K562 (cell line): ENCODE data around the gene MDC1. TPM values are rescaled to one million over a fixed set of nuclear protein-coding genes. Genes with fewer than 3 reads are reported as not detected.

Experiments used
- ARID1B ChIP-seq: fragments of 450-650 bp; IDR thresholded peaks from 2 replicates; pipeline ENCODE4 v1.6.1; 2016; ENCODE audit warnings: antibody characterized with exemption, mild to moderate bottlenecking, inconsistent platforms
- CBFA2T3 ChIP-seq: fragments of 450-650 bp; IDR thresholded peaks from 2 replicates; pipeline ENCODE4 v1.6.1; 2017
- CHCHD3 ChIP-seq: fragments of 250-450 bp; sonication (Bioruptor Pico); IDR thresholded peaks from 2 replicates; pipeline ENCODE4 v2.1.2; 2022; ENCODE audit warnings: mild to moderate bottlenecking
- DLX4 ChIP-seq: fragments of 250-450 bp; sonication (Bioruptor Pico); IDR thresholded peaks from 2 replicates; pipeline ENCODE4 v1.6.1; 2021; ENCODE audit warnings: mild to moderate bottlenecking
- EP300 ChIP-seq: IDR thresholded peaks from 2 replicates; pipeline ENCODE4 v1.6.1; 2012; ENCODE audit warnings: low read length, improper control_type of control experiment
- HDAC1 ChIP-seq, 2 experiments: fragments of 450-650 bp; IDR thresholded peaks; 2 replicates each; pipeline ENCODE4 v1.6.1; 2016 to 2017; ENCODE audit warnings: inconsistent platforms in 1 of 2, mild to moderate bottlenecking in 1 of 2, moderate library complexity in 1 of 2
- LCOR ChIP-seq: sonication (generic); formaldehyde crosslinking; IDR thresholded peaks from 2 replicates; pipeline ENCODE4 v1.8.0; 2022; ENCODE audit warnings: mild to moderate bottlenecking, missing genetic modification reagents
- MAZ ChIP-seq, 2 experiments: fragments of 450-650 bp in 1 of 2; sonication (generic) in 1 of 2; formaldehyde crosslinking; IDR thresholded peaks in 1 of 2; conservative IDR thresholded peaks in 1 of 2; 2 replicates each; pipeline versions ENCODE4 v1.4.0 to v1.5.0; 2020; ENCODE audit warnings: mild to moderate bottlenecking in 1 of 2, missing genetic modification reagents in 1 of 2
- NR2C2 ChIP-seq, 2 experiments: fragments of 200-800 bp in 1 of 2; sonication (Bioruptor generic) in 1 of 2; sonication (generic) in 1 of 2; formaldehyde crosslinking in 1 of 2; IDR thresholded peaks; 2 replicates each; pipeline versions ENCODE4 v1.6.1 to v1.8.0; 2016 to 2022; ENCODE audit warnings: mild to moderate bottlenecking in 1 of 2, missing compliant biosample characterization in 1 of 2, missing genetic modification characterization in 1 of 2, missing genetic modification reagents in 1 of 2
- OTX1 ChIP-seq: fragments of 450-650 bp; formaldehyde crosslinking; IDR thresholded peaks from 2 replicates; pipeline ENCODE4 v1.4.0; 2022; ENCODE audit warnings: mild to moderate bottlenecking
- SOX6 ChIP-seq: fragments of 450-650 bp; IDR thresholded peaks from 2 replicates; pipeline ENCODE4 v1.6.1; 2014; ENCODE audit warnings: mild to moderate bottlenecking
- TCF3 ChIP-seq: sonication (generic); formaldehyde crosslinking; IDR thresholded peaks from 2 replicates; pipeline ENCODE4 v1.4.0; 2020; ENCODE audit warnings: mild to moderate bottlenecking, missing genetic modification reagents
- TEAD4 ChIP-seq, 2 experiments: sonication (generic) in 1 of 2; formaldehyde crosslinking in 1 of 2; IDR thresholded peaks; 2 replicates each; pipeline versions ENCODE4 v1.6.1 to v1.8.0; 2012 to 2022; ENCODE audit warnings: borderline replicate concordance in 1 of 2, inconsistent platforms in 1 of 2, low read length in 1 of 2, mild to moderate bottlenecking in 1 of 2, missing genetic modification reagents in 1 of 2
- YY1 ChIP-seq, 3 experiments: IDR thresholded peaks; 2 replicates each; pipeline ENCODE4 v1.6.1; 2011; ENCODE audit warnings: low read length in 2 of 3, mild to moderate bottlenecking in 2 of 3, moderate library complexity in 2 of 3, borderline replicate concordance in 1 of 3, control low read depth in 1 of 3, low read depth in 1 of 3; ENCODE audit not compliant: insufficient read depth in 3 of 3, insufficient replicate concordance in 2 of 3, control insufficient read depth in 1 of 3, insufficient read length in 1 of 3; ENCODE audit errors: extremely low read depth in 1 of 3
- ZNF584 ChIP-seq: fragments of 200-800 bp; sonication (Bioruptor generic); IDR thresholded peaks from 2 replicates; pipeline ENCODE4 v1.6.1; 2016; ENCODE audit warnings: low read depth, mild to moderate bottlenecking, missing genetic modification characterization, missing compliant biosample characterization
- polyA plus RNA-seq, 8 experiments: library from polyadenylated mRNA; depleted of rRNA in 4 of 8; stranded (reverse) in 5 of 8; unstranded in 3 of 8; fragments of >200 nt; fragmentation: Nextera tagmentation in 2 of 8; fragmentation: Illumina TruSeq in 1 of 8; extraction: Ambion mirVana in 2 of 8; extraction: Trizol in 1 of 8; gene quantifications; 2 replicates each; pipeline versions ENCODE4 v1.2.1 to v1.2.3, GENCODE V29; 2011 to 2014; ENCODE audit warnings: inconsistent platforms in 1 of 8, missing spikeins in 1 of 8
- total RNA-seq, 7 experiments: library from RNA; depleted of rRNA in 6 of 7; stranded (reverse); fragments of >200 nt in 6 of 7; fragmentation: Illumina TruSeq in 2 of 7; extraction: Trizol in 2 of 7; gene quantifications; 2 replicates each; pipeline versions ENCODE4 v1.2.1 to v1.2.3, GENCODE V29; 2011 to 2021; ENCODE audit warnings: low replicate concordance in 1 of 7
- TF ChIP-seq, protein P1 (sequence below): fragments of 200-800 bp; sonication (Bioruptor generic); IDR thresholded peaks from 2 replicates; pipeline ENCODE4 v1.6.1; 2017; ENCODE audit warnings: missing genetic modification characterization, missing compliant biosample characterization
- TF ChIP-seq, protein P2 (sequence below): fragments of 250-450 bp; sonication (Bioruptor Pico); IDR thresholded peaks from 2 replicates; pipeline ENCODE4 v1.8.0; 2022; ENCODE audit warnings: moderate library complexity, mild to moderate bottlenecking, inconsistent platforms

MDC1 gene
- total and polyA plus RNA-seq, 9 of the 15 experiments (the other 6 are each of a cell fraction or from before 2014, with no cell fraction given): 8.2 to 114 (median 20.0) TPM

DNA sequence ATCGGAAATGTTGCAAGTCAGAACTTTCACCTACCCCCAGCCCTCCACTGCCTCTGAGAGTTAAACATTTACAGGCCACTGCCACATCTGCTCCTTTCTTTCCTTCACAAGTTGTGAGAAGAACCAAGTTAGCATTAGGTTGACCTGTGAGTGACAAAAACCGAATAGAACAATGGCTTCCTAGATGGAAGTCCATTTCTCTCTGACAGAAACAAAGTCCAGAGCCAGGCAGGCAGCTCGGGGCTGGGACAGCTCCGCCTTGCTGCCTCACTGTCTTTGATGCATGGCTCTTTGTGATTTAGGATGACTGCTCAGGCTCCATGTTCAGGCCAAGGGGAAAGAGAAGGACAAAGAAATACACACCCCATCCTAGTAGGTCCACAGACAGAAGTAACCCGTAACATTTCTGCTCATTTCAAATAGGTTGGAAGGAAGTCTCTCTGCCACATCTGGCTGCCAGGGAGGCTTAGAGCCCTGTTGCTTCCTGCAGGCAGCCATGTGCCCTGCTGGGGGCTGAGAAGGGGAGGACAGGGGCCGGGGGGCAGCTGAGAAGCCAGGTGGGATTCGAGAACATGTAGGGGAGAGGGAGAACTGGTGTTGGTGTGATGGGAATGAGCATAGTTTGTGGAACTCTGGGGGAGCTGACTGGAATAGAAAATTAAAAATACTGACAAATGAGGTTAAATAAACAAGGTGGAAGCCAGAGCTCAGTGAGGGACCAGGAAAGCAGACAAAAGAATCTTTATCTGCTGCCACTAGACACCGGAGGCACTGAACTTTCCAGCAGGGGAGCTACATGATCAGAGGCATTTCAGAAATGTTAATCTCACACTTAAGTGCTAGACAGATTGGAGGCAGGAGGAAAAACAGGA, 46.8 kb upstream of the MDC1 start (continued):
- TF ChIP-seq HDAC1 (IDR thresholded peaks at IDR 0.05) (peak in 1 of 2 experiments; percentile 24; a peak in 1 of 4 replicates), CHCHD3 (CRISPR knock-in tag) (no peak), OTX1 (CRISPR knock-in tag) (0 out of 2 replicates have a peak, but pooled peaks have one; percentile 18), LCOR (CRISPR knock-in tag) (0 out of 2 replicates have a peak, but pooled peaks have one; percentile 25), YY1 (IDR thresholded peaks at IDR 0.05; ENCODE audit: borderline replicate concordance in 1 of 3, control insufficient read depth in 1 of 3, extremely low read depth in 1 of 3, insufficient read depth in 3 of 3, insufficient read length in 1 of 3, insufficient replicate concordance in 2 of 3, low read depth in 1 of 3, low read length in 2 of 3) (peak in 1 of 3 experiments; percentile 28), TCF3 (CRISPR knock-in tag) (peak; percentile 54), ARID1B (peak; percentile 73), EP300 (peak; percentile 35; the same call in 1 of the 2 replicates), TEAD4 (IDR thresholded peaks at IDR 0.05; ENCODE audit: low read length) (peak; percentile 73), TEAD4 (CRISPR knock-in tag; IDR thresholded peaks at IDR 0.05; ENCODE audit: borderline replicate concordance) (no peak), NR2C2 (CRISPR knock-in tag; IDR thresholded peaks at IDR 0.05) (no peak), NR2C2 (tag; IDR thresholded peaks at IDR 0.05) (peak; percentile 48; the same call in 1 of the 2 replicates), CBFA2T3 (peak; percentile 70), MAZ (CRISPR knock-in tag; conservative IDR thresholded peaks at IDR 0.05 in 1 of 2, IDR thresholded peaks at IDR 0.05 in 1 of 2) (peak in 1 of 2 experiments; percentile 23; a peak in 1 of 4 replicates), DLX4 (no peak), ZNF584 (CRISPR knock-in tag) (0 out of 2 replicates have a peak, but pooled peaks have one; percentile 32), SOX6 (peak; percentile 57; the same call in 1 of the 2 replicates)
- TF ChIP-seq, protein P1, sequence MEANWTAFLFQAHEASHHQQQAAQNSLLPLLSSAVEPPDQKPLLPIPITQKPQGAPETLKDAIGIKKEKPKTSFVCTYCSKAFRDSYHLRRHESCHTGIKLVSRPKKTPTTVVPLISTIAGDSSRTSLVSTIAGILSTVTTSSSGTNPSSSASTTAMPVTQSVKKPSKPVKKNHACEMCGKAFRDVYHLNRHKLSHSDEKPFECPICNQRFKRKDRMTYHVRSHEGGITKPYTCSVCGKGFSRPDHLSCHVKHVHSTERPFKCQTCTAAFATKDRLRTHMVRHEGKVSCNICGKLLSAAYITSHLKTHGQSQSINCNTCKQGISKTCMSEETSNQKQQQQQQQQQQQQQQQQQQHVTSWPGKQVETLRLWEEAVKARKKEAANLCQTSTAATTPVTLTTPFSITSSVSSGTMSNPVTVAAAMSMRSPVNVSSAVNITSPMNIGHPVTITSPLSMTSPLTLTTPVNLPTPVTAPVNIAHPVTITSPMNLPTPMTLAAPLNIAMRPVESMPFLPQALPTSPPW (CRISPR knock-in tag): no peak
- TF ChIP-seq, protein P2, sequence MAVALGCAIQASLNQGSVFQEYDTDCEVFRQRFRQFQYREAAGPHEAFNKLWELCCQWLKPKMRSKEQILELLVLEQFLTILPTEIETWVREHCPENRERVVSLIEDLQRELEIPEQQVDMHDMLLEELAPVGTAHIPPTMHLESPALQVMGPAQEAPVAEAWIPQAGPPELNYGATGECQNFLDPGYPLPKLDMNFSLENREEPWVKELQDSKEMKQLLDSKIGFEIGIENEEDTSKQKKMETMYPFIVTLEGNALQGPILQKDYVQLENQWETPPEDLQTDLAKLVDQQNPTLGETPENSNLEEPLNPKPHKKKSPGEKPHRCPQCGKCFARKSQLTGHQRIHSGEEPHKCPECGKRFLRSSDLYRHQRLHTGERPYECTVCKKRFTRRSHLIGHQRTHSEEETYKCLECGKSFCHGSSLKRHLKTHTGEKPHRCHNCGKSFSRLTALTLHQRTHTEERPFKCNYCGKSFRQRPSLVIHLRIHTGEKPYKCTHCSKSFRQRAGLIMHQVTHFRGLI (CRISPR knock-in tag): no peak
